ENCODE measurements around the gene FCRL4. TPM values are rescaled to one million over a fixed set of nuclear protein-coding genes. Genes with fewer than 3 reads are reported as not detected.
"Not testable (repeated sequence)": the region's sequence is repeated elsewhere in the genome, so short reads cannot be mapped to it uniquely, and the experiment has no call there.

Gene FCRL4
- total RNA-seq, 2 experiments from 2014 or later, result not detected

- Mint-ChIP-seq H3K27me3 (peaks cover 15% of the 10 kb centered on the region), H3K4me1 (no peaks in the 10 kb centered on the region), H3K36me3 (no peaks in the 10 kb centered on the region), H3K4me3 (no peak overlapping the region), H3K27ac (no peak overlapping the region), H3K9me3 (no peaks in the 10 kb centered on the region)
- no peak for DNase-seq
- no peak for ATAC-seq (ENCODE audit: low read depth)
- POLR2A ChIA-PET, result no interaction called here
These were observed 17.6 kb downstream of the FCRL4 start for GRCh38 chr1:157580179-157580827.

GRCh38 chr1:157577420-157577819 lies 20.5 kb downstream of the FCRL4 start:
- Mint-ChIP-seq H3K4me1 (no peaks in the 10 kb centered on the region), H3K4me3 (no peak overlapping the region), H3K27ac (no peak overlapping the region), H3K9me3 (no peaks in the 10 kb centered on the region), H3K36me3 (no peaks in the 10 kb centered on the region), H3K27me3 (peaks cover 14% of the 10 kb centered on the region)
- DNase-seq (no peak), ATAC-seq (ENCODE audit: low read depth) (no peak)
- POLR2A ChIA-PET, result no interaction called here

GRCh38 chr1:157575744-157576143 lies 22.1 kb downstream of the FCRL4 start:
- Mint-ChIP-seq H3K27me3 (peaks cover 14% of the 10 kb centered on the region), H3K4me1 (no peaks in the 10 kb centered on the region)

GRCh38 chr1:157574836-157575235 lies 23.0 kb downstream of the FCRL4 start:
- no peak for ATAC-seq (ENCODE audit: low read depth)
- H3K27me3 Mint-ChIP-seq, result peaks cover 14% of the 10 kb centered on the region
- H3K4me3 Mint-ChIP-seq, result no peak overlapping the region
- no peaks in the 10 kb centered on the region for H3K9me3 Mint-ChIP-seq
- no peak overlapping the region for H3K27ac Mint-ChIP-seq
- H3K36me3 Mint-ChIP-seq, result no peaks in the 10 kb centered on the region
- H3K4me1 Mint-ChIP-seq, result no peaks in the 10 kb centered on the region
- POLR2A ChIA-PET, result no interaction called here
- no peak for DNase-seq

More at GRCh38 chr1:157575744-157576143, 22.1 kb downstream of the FCRL4 start:
- H3K27ac Mint-ChIP-seq, result no peak overlapping the region
- no peaks in the 10 kb centered on the region for H3K36me3 Mint-ChIP-seq
- no peak overlapping the region for H3K4me3 Mint-ChIP-seq
- no peak for ATAC-seq (ENCODE audit: low read depth)
- DNase-seq, result no peak
- POLR2A ChIA-PET, result no interaction called here
- no peaks in the 10 kb centered on the region for H3K9me3 Mint-ChIP-seq

GRCh38 chr1:157566484-157567300 lies 31.2 kb downstream of the FCRL4 start:
- no peak for ATAC-seq (ENCODE audit: low read depth)
- H3K4me3 Mint-ChIP-seq, result no peak overlapping the region
- H3K9me3 Mint-ChIP-seq, result no peaks in the 10 kb centered on the region
- H3K27ac Mint-ChIP-seq, result no peak overlapping the region
- DNase-seq, result no peak
- H3K4me1 Mint-ChIP-seq, result peaks cover 5% of the 10 kb centered on the region
- no peaks in the 10 kb centered on the region for H3K36me3 Mint-ChIP-seq
- POLR2A ChIA-PET, result no interaction called here
- H3K27me3 Mint-ChIP-seq, result peaks cover 11% of the 10 kb centered on the region

- Mint-ChIP-seq H3K27me3 (peaks cover 11% of the 10 kb centered on the region), H3K4me1 (peaks cover 5% of the 10 kb centered on the region), H3K9me3 (no peaks in the 10 kb centered on the region), H3K27ac (no peak overlapping the region), H3K36me3 (no peaks in the 10 kb centered on the region), H3K4me3 (no peak overlapping the region)
- POLR2A ChIA-PET, result no interaction called here
- DNase-seq, result no peak
- ATAC-seq (ENCODE audit: low read depth), result no peak
These were observed 35.4 kb downstream of the FCRL4 start for GRCh38 chr1:157562515-157562914.

- DNase-seq, result no peak
- no peak for ATAC-seq (ENCODE audit: low read depth)
- H3K4me1 Mint-ChIP-seq, result peaks cover 4% of the 10 kb centered on the region
- no peaks in the 10 kb centered on the region for H3K9me3 Mint-ChIP-seq
- POLR2A ChIA-PET, result no interaction called here
- peaks cover 4% of the 10 kb centered on the region for H3K27me3 Mint-ChIP-seq
- no peak overlapping the region for H3K27ac Mint-ChIP-seq
- H3K36me3 Mint-ChIP-seq, result no peaks in the 10 kb centered on the region
- H3K4me3 Mint-ChIP-seq, result no peak overlapping the region
These were observed 39.8 kb downstream of the FCRL4 start for GRCh38 chr1:157558119-157558518.

GRCh38 chr1:157551694-157552693 lies 45.9 kb downstream of the FCRL4 start, which contains the start of gene FCRL5:
Gene FCRL5, minus strand, starts transcription at chr1:157552515. Its CDS starts 153 bp downstream, at chr1:157552362.
- ATAC-seq (ENCODE audit: low read depth) (no peak), DNase-seq (no peak)
- Mint-ChIP-seq H3K27me3 (peaks cover 10% of the 10 kb centered on the region), H3K4me3 (no peak within 1 kb of the TSS), H3K9me3 (no peaks in the 10 kb centered on the region), H3K4me1 (peaks cover 2% of the 10 kb centered on the region), H3K36me3 (no peaks in the 10 kb centered on the region), H3K27ac (no peak within 1 kb of the TSS)
- POLR2A ChIA-PET, result no interaction called here

GRCh38 chr1:157548081-157548480 lies 49.8 kb downstream of the FCRL4 start:
- DNase-seq; H3K4me1 Mint-ChIP-seq; POLR2A ChIA-PET; H3K27ac Mint-ChIP-seq; ATAC-seq (ENCODE audit: low read depth); H3K4me3 Mint-ChIP-seq; H3K9me3 Mint-ChIP-seq; H3K27me3 Mint-ChIP-seq; H3K36me3 Mint-ChIP-seq: not testable (repeated sequence)

GRCh38 chr1:157542676-157543075 lies 55.2 kb downstream of the FCRL4 start:
- peaks cover 3% of the 10 kb centered on the region for H3K27me3 Mint-ChIP-seq
- no peak for ATAC-seq (ENCODE audit: low read depth)
- DNase-seq, result no peak
- POLR2A ChIA-PET, result no interaction called here
- H3K4me1 Mint-ChIP-seq, result no peaks in the 10 kb centered on the region
- H3K27ac Mint-ChIP-seq, result no peak overlapping the region
- H3K9me3 Mint-ChIP-seq, result no peaks in the 10 kb centered on the region
- no peaks in the 10 kb centered on the region for H3K36me3 Mint-ChIP-seq
- no peak overlapping the region for H3K4me3 Mint-ChIP-seq

GRCh38 chr1:157540852-157541251 lies 57.0 kb downstream of the FCRL4 start:
- no peaks in the 10 kb centered on the region for H3K9me3 Mint-ChIP-seq
- no peak for ATAC-seq (ENCODE audit: low read depth)
- H3K27me3 Mint-ChIP-seq, result peaks cover 10% of the 10 kb centered on the region
- no peak for DNase-seq
- no peaks in the 10 kb centered on the region for H3K36me3 Mint-ChIP-seq
- H3K4me3 Mint-ChIP-seq, result no peak overlapping the region
- POLR2A ChIA-PET, result no interaction called here
- H3K27ac Mint-ChIP-seq, result no peak overlapping the region
- H3K4me1 Mint-ChIP-seq, result no peaks in the 10 kb centered on the region

- no peak for DNase-seq
- Mint-ChIP-seq H3K36me3 (no peaks in the 10 kb centered on the region), H3K27ac (no peak overlapping the region), H3K4me3 (no peak overlapping the region), H3K27me3 (peaks cover 10% of the 10 kb centered on the region), H3K9me3 (no peaks in the 10 kb centered on the region), H3K4me1 (no peaks in the 10 kb centered on the region)
- POLR2A ChIA-PET, result no interaction called here
- ATAC-seq (ENCODE audit: low read depth), result no peak
These were observed 57.6 kb downstream of the FCRL4 start for GRCh38 chr1:157540160-157540748.

GRCh38 chr1:157539568-157539967 lies 58.3 kb downstream of the FCRL4 start:
- no peak overlapping the region for H3K4me3 Mint-ChIP-seq
- H3K27me3 Mint-ChIP-seq, result peaks cover 13% of the 10 kb centered on the region
- H3K4me1 Mint-ChIP-seq, result no peaks in the 10 kb centered on the region
- POLR2A ChIA-PET, result no interaction called here
- ATAC-seq (ENCODE audit: low read depth), result no peak
- no peaks in the 10 kb centered on the region for H3K36me3 Mint-ChIP-seq
- no peak for DNase-seq
- H3K9me3 Mint-ChIP-seq, result no peaks in the 10 kb centered on the region
- H3K27ac Mint-ChIP-seq, result no peak overlapping the region

Data from activated naive CD8-positive, alpha-beta T cell treated with anti-CD3 and anti-CD28 coated beads, Interleukin-2, amount 10 ng/mL, durations not matched to agents 7 days and 5 days (primary cell).